GM18951 (cell line): ENCODE results near the gene PRKN.

ENCODE experiments used
- POLR2A ChIP-seq: IDR thresholded peaks from 4 replicates; pipeline ENCODE4 v1.6.1; 2011; ENCODE audit warnings: mild to moderate bottlenecking; ENCODE audit not compliant: insufficient read length, insufficient read depth; ENCODE audit errors: extremely low read depth
- in situ Hi-C: fragments of 300-500 bp; cut with MboI; formaldehyde crosslinking; loops from one replicate; pipeline ENCODE4 v1.12.0; 2022; ENCODE audit warnings: low sequenced_read_pairs, mixed read lengths, inconsistent platforms; ENCODE audit not compliant: unreplicated experiment

PRKN gene

GRCh38 chr6:161414707-161415106 is 1312.9 kb downstream of the PRKN start:
- in situ Hi-C loops: loop anchor here (25.0 kb wide), 1 partner anchor 298 kb away; no protein-coding TSS in a partner anchor
- no peak for TF ChIP-seq POLR2A

DNA sequence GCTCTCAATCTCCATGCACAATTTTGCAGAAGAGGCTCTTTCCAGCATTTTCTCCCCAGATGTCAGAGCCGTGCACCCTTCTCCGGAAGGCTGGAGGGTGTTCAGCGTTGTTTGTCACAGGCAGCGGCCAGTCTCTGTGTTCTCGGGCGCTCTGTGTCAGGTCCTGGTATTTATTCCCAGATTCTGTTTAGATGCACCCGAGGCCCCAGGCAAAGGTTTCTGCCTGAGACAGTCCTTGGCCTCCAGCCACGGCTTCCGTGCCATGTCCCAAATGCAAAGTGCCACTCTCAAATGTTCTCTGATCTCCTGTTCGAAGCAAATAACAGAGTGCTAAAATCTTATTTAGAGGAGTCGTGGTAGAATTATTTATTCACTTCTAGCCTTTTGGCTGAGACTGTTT is 1313.4 kb downstream of the PRKN start:
- TF ChIP-seq POLR2A: no peak
- in situ Hi-C loops: loop anchor here (25.0 kb wide), 1 partner anchor 298 kb away; no protein-coding TSS in a partner anchor

DNA sequence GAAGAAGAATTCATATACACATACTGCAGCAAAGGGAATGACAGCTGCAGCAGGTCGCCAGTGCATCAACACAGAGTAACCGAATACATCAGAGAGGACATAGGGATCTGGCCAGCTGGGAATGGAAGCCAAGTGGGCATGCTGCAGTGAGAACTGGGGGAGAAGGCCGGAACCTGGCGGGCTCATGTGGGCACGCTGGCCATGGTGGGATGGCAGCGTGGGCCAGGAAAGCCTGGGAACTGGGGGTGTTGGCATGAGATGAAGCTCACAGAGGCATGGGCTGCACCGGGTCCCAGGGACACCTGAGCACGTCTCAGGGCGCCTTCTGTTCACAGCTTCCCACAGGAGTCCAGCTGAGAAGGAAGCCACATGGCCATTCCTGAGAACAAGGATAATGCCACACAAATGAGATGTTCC is 1314.2 kb downstream of the PRKN start:
- TF ChIP-seq POLR2A: no peak
- in situ Hi-C loops: loop anchor here (25.0 kb wide), 1 partner anchor 299 kb away; no protein-coding TSS in a partner anchor

- no peak for TF ChIP-seq POLR2A
- in situ Hi-C loops: loop anchor here (25.0 kb wide), 1 partner anchor 300 kb away; no protein-coding TSS in a partner anchor
These were observed 1314.8 kb downstream of the PRKN start for GRCh38 chr6:161412795-161413194.

- no peak for TF ChIP-seq POLR2A
- in situ Hi-C loops: loop anchor here (25.0 kb wide), 1 partner anchor 301 kb away; no protein-coding TSS in a partner anchor
These were observed 1316.2 kb downstream of the PRKN start for GRCh38 chr6:161411265-161411944.

- no peak for TF ChIP-seq POLR2A
- in situ Hi-C loops: loop anchor here (25.0 kb wide), 1 partner anchor 302 kb away; no protein-coding TSS in a partner anchor
These were observed 1316.8 kb downstream of the PRKN start for GRCh38 chr6:161410736-161411135.

DNA sequence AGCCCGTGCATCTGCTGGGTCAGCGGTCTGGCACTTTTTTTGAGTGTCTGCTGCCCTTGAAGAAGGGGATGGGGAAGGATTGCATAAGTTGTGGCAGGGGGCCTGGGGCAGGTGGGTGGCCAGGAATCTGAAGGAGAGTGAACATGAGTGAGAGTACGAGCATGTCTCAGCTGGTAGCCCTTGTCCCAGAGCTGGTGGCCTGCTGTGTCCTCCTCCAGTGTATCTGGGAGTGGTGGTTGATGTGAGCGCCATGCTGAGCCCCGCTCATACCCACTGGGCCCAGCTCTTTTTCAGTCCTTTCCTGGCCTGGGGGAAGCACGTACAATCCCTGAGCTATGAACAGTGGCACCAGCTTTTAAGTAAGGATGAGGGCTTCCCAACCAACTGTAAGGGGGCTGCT is 1317.5 kb downstream of the PRKN start:
- TF ChIP-seq POLR2A: no peak
- in situ Hi-C loops: loop anchor here (25.0 kb wide), 1 partner anchor 302 kb away; no protein-coding TSS in a partner anchor

DNA sequence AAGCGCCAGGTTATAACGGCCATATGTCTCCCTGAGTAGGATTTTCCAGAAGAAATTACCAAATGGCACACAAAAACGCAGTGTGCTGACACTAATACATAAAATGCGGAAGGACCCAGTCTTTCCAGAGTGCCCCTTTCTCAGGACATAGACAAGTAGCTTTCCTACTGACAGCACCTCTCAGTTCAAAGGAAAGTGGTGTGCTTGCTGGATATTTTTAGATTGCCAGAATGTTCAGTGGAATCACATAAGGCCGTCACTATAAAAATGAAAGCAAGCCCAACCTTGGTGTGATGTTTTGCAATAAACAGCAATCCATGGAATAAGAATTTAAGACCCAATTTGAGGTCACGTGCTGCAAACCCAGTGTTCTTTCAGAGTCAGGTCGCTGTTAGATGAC is 1318.2 kb downstream of the PRKN start:
- no peak for TF ChIP-seq POLR2A
- in situ Hi-C loops: loop anchor here (25.0 kb wide), 1 partner anchor 303 kb away; no protein-coding TSS in a partner anchor

DNA sequence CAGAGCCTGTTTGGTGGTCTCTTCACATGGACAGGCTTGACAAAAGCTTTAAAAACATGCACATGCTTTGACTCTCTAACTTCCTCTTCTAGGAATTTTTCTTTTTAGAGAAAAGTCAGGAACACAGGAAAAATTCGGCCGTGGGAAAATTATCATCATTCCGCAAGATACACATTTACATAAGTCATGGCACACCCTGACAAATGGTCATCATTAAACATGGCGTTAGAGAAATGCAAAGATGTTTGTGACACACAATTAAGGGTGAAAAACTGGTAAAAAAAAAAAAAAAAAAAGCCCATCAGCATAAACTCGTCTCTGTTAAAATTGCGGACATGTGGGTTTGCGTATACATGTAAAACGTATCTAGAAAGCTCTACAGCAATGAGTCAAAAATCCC is 1319.5 kb downstream of the PRKN start:
- in situ Hi-C loops: loop anchor here (25.0 kb wide), 1 partner anchor 304 kb away; no protein-coding TSS in a partner anchor
- no peak for TF ChIP-seq POLR2A

GRCh38 chr6:161407581-161407980 is 1320.0 kb downstream of the PRKN start:
- no peak for TF ChIP-seq POLR2A
- in situ Hi-C loops: loop anchor here (25.0 kb wide), 1 partner anchor 305 kb away; no protein-coding TSS in a partner anchor

GRCh38 chr6:161407115-161407514 is 1320.5 kb downstream of the PRKN start:
- TF ChIP-seq POLR2A: no peak
- in situ Hi-C loops: loop anchor here (25.0 kb wide), 1 partner anchor 305 kb away; no protein-coding TSS in a partner anchor

GRCh38 chr6:161406646-161407045 is 1320.9 kb downstream of the PRKN start:
- in situ Hi-C loops: loop anchor here (25.0 kb wide), 1 partner anchor 306 kb away; no protein-coding TSS in a partner anchor
- no peak for TF ChIP-seq POLR2A

DNA sequence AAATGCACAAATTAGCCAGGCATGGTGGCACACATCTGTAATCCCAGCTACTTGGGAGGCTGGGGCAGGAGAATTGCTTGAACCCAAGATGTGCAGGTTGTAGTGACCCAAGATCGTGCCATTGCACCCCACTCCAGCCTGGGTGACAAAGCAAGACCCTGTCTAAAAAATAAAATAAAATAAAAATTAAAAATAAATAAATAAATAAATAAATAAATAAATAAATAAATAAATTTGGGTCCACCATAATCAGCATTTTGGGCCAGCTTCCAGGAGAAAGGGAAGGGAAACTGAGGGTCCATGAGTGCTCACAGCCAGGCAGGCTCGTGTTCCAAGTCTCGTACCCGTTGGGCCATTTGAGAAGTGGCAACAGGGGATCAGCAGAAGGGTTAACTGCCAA is 1322.1 kb downstream of the PRKN start:
- in situ Hi-C loops: loop anchor here (25.0 kb wide), 1 partner anchor 307 kb away; no protein-coding TSS in a partner anchor
- no peak for TF ChIP-seq POLR2A

DNA sequence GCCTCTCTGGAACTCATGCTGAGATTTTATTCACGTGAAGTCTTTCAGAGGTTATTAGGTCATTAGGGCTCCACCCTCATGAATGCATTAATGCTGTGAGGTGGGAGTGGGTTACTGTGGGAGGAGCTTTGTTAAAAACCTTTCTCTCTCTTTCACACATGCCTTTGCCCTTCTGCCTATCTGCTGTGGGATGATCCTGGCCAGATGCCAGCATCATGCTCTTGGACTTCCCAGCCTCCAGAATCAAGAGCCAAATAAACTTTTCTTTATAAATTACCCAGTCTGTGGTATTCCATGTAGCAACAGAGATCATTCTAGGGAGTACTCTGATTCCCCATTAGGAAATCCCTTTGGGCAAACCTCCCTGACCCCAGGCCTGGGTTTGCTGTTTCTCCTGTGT is 1323.8 kb downstream of the PRKN start:
- in situ Hi-C loops: loop anchor here (25.0 kb wide), 1 partner anchor 309 kb away; no protein-coding TSS in a partner anchor
- no peak for TF ChIP-seq POLR2A
